ENCODE measurements around the gene KCND3.

DNA sequence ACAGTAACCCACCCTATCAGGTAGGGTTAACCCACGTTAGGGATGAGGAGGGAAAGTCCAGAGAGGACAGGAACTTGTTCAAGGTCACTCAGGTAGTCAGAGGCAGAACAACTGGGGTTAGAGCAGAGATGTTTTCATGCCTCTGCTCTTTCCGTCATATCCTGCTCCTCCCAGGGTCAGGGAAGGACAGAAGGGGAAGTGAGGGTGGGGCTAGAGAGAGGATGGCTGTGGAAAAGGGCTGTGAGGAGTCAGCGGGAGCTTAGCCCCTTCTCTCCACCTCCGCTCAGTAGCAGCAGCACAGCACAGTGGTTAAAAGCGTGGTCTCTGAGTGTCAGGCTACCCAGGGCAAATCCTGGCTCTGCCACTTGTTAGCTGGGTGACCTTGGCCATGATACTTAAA lies 197.2 kb downstream of the KCND3 start:
- TF ChIP-seq, protein P1, sequence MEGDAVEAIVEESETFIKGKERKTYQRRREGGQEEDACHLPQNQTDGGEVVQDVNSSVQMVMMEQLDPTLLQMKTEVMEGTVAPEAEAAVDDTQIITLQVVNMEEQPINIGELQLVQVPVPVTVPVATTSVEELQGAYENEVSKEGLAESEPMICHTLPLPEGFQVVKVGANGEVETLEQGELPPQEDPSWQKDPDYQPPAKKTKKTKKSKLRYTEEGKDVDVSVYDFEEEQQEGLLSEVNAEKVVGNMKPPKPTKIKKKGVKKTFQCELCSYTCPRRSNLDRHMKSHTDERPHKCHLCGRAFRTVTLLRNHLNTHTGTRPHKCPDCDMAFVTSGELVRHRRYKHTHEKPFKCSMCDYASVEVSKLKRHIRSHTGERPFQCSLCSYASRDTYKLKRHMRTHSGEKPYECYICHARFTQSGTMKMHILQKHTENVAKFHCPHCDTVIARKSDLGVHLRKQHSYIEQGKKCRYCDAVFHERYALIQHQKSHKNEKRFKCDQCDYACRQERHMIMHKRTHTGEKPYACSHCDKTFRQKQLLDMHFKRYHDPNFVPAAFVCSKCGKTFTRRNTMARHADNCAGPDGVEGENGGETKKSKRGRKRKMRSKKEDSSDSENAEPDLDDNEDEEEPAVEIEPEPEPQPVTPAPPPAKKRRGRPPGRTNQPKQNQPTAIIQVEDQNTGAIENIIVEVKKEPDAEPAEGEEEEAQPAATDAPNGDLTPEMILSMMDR (IDR thresholded peaks at IDR 0.05): no peak
- TF ChIP-seq ZFX (IDR thresholded peaks at IDR 0.05; ENCODE audit: borderline replicate concordance): no peak

All from 22Rv1 (cell line).